ENCODE data around the gene POGLUT3.

POGLUT3 gene

GRCh38 chr11:108498046-108498815, at the start of gene POGLUT3 (continued):
- TF ChIP-seq ZBTB26 (tag by site-specific recombination; optimal IDR thresholded peaks at IDR 0.05) (peak; percentile 75), KLF7 (tag by site-specific recombination; IDR thresholded peaks at IDR 0.05; ENCODE audit: borderline replicate concordance) (peak; percentile 58; the same call in 1 of the 2 replicates), ZNF514 (tag by site-specific recombination; IDR thresholded peaks at IDR 0.05) (no peak), ZNF214 (tag by site-specific recombination; IDR thresholded peaks at IDR 0.05; ENCODE audit: borderline replicate concordance) (no peak), HOXC10 (CRISPR knock-in tag; IDR thresholded peaks at IDR 0.05) (no peak), ZNF10 (tag by site-specific recombination; IDR thresholded peaks at IDR 0.05) (no peak), ZNF558 (tag by site-specific recombination; IDR thresholded peaks at IDR 0.05) (no peak), IKZF3 (tag by site-specific recombination; IDR thresholded peaks at IDR 0.05) (peak; percentile 76), ZNF658 (tag by site-specific recombination; IDR thresholded peaks at IDR 0.05) (no peak), ZBTB7A (tag by site-specific recombination; IDR thresholded peaks at IDR 0.05; ENCODE audit: low read depth) (no peak), TSHZ1 (tag by site-specific recombination; IDR thresholded peaks at IDR 0.05; ENCODE audit: borderline replicate concordance) (0 out of 2 replicates have a peak, but pooled peaks have one; percentile 40), ZNF529 (tag by site-specific recombination; IDR thresholded peaks at IDR 0.05; ENCODE audit: insufficient replicate concordance) (no peak), ZNF654 (tag by site-specific recombination; IDR thresholded peaks at IDR 0.05; ENCODE audit: low read depth) (no peak), ZNF26 (tag by site-specific recombination; IDR thresholded peaks at IDR 0.05) (no peak), ZNF660 (tag by site-specific recombination; IDR thresholded peaks at IDR 0.05) (peak; percentile 89), ZFP3 (tag by site-specific recombination; IDR thresholded peaks at IDR 0.05; ENCODE audit: low read depth) (no peak), ZFHX2 (tag by site-specific recombination; conservative IDR thresholded peaks at IDR 0.05) (no peak; the same call in 1 of the 2 replicates), ZNF23 (tag by site-specific recombination; IDR thresholded peaks at IDR 0.05; ENCODE audit: borderline replicate concordance) (no peak), ZNF174 (tag by site-specific recombination; IDR thresholded peaks at IDR 0.05) (no peak), ZNF354C (tag by site-specific recombination; IDR thresholded peaks at IDR 0.05; ENCODE audit: borderline replicate concordance, low read depth) (no peak), BCL11A (tag by site-specific recombination; IDR thresholded peaks at IDR 0.05; ENCODE audit: low read depth) (no peak), ZNF112 (tag by site-specific recombination; IDR thresholded peaks at IDR 0.05) (no peak), ZNF677 (tag by site-specific recombination; IDR thresholded peaks at IDR 0.05) (no peak), GLIS2 (tag by site-specific recombination; IDR thresholded peaks at IDR 0.05) (peak; percentile 81), SALL2 (tag by site-specific recombination; IDR thresholded peaks at IDR 0.05; ENCODE audit: borderline replicate concordance) (no peak), ZSCAN5A (tag by site-specific recombination; IDR thresholded peaks at IDR 0.05) (no peak), ZNF701 (tag by site-specific recombination; IDR thresholded peaks at IDR 0.05) (no peak), SCRT1 (tag by site-specific recombination; IDR thresholded peaks at IDR 0.05; ENCODE audit: borderline replicate concordance) (no peak), ZNF398 (tag by site-specific recombination; IDR thresholded peaks at IDR 0.05) (peak; percentile 52)

Measured in HEK293 (cell line).